SK-N-SH treated with all-trans-retinoic acid at 6 μM for 48 hours (cell line): ENCODE data around the gene SRXN1.

Experiments used
- ARNTL ChIP-seq: fragments of 450-650 bp; formaldehyde crosslinking; IDR thresholded peaks from 2 replicates; pipeline ENCODE4 v1.5.0; 2020; ENCODE audit warnings: low read depth, mild to moderate bottlenecking, moderate library complexity, borderline replicate concordance
- CSDC2 ChIP-seq: fragments of 250-450 bp; sonication (Bioruptor Pico); IDR thresholded peaks from 2 replicates; pipeline ENCODE4 v1.5.0; 2020; ENCODE audit warnings: mild to moderate bottlenecking, moderate library complexity
- ESRRG ChIP-seq: fragments of 250-450 bp; sonication (Bioruptor Pico); IDR thresholded peaks from 2 replicates; pipeline ENCODE4 v1.6.1; 2021; ENCODE audit warnings: mild to moderate bottlenecking
- ISL1 ChIP-seq: fragments of 250-450 bp; sonication (Bioruptor Pico); IDR thresholded peaks from 2 replicates; pipeline ENCODE4 v2.1.2; 2022; ENCODE audit warnings: mild to moderate bottlenecking, moderate library complexity
- PATZ1 ChIP-seq: fragments of 250-450 bp; sonication (Bioruptor Pico); IDR thresholded peaks from 2 replicates; pipeline ENCODE4 v1.8.0; 2020; ENCODE audit warnings: mild to moderate bottlenecking, moderate library complexity, borderline replicate concordance
- RARB ChIP-seq: fragments of 250-450 bp; sonication (Bioruptor Pico); IDR thresholded peaks from 2 replicates; pipeline ENCODE4 v1.8.0; 2021; ENCODE audit warnings: mild to moderate bottlenecking, moderate library complexity
- SNAI2 ChIP-seq: fragments of 250-450 bp; sonication (Bioruptor Pico); IDR thresholded peaks from 2 replicates; pipeline ENCODE4 v1.5.0; 2020; ENCODE audit warnings: mild to moderate bottlenecking, moderate library complexity
- ZFP3 ChIP-seq: fragments of 250-450 bp; sonication (Bioruptor Pico); IDR thresholded peaks from 2 replicates; pipeline ENCODE4 v1.5.0; 2020; ENCODE audit warnings: mild to moderate bottlenecking, moderate library complexity
- ZFP30 ChIP-seq: fragments of 450-650 bp; formaldehyde crosslinking; IDR thresholded peaks from 2 replicates; pipeline ENCODE4 v1.5.0; 2022; ENCODE audit warnings: mild to moderate bottlenecking, moderate library complexity
- ZNF70 ChIP-seq: fragments of 450-650 bp; formaldehyde crosslinking; IDR thresholded peaks from 2 replicates; pipeline ENCODE4 v1.5.0; 2020; ENCODE audit warnings: mild to moderate bottlenecking, moderate library complexity
- TF ChIP-seq, protein P1 (sequence below): fragments of 250-450 bp; sonication (Bioruptor Pico); IDR thresholded peaks from 2 replicates; pipeline ENCODE4 v1.8.0; 2021; ENCODE audit warnings: low read depth, mild to moderate bottlenecking, moderate library complexity, borderline replicate concordance

DNA sequence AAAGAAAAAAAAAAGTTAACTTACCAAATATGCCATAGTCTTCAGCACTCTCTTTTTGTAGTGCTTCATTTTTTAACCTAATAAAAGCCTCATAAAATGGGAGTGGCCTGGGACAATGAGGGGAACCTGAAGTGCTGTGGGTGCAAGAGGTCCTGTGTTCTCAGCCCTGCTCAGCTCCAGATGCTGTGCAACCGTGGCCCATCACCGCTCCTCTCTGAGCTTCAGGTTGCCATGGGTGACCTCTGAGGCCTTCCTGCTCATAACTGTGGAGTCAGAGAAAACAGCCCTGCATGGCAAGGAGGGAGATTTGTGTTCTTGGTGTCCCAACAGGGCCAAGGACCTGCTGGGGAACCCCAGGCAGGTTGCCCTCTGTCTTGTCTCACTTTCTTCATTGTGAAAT lies 52.9 kb downstream of the SRXN1 start:
- TF ChIP-seq, protein P1, sequence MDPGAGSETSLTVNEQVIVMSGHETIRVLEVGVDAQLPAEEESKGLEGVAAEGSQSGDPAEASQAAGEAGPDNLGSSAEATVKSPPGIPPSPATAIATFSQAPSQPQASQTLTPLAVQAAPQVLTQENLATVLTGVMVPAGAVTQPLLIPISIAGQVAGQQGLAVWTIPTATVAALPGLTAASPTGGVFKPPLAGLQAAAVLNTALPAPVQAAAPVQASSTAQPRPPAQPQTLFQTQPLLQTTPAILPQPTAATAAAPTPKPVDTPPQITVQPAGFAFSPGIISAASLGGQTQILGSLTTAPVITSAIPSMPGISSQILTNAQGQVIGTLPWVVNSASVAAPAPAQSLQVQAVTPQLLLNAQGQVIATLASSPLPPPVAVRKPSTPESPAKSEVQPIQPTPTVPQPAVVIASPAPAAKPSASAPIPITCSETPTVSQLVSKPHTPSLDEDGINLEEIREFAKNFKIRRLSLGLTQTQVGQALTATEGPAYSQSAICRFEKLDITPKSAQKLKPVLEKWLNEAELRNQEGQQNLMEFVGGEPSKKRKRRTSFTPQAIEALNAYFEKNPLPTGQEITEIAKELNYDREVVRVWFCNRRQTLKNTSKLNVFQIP (CRISPR knock-in tag), result no peak
- TF ChIP-seq ESRRG (CRISPR knock-in tag) (no peak), CSDC2 (CRISPR knock-in tag) (no peak), RARB (CRISPR knock-in tag) (no peak), ZFP30 (CRISPR knock-in tag) (no peak), ZFP3 (CRISPR knock-in tag) (no peak), PATZ1 (CRISPR knock-in tag) (no peak), ARNTL (no peak), SNAI2 (CRISPR knock-in tag) (no peak), ZNF70 (no peak), ISL1 (CRISPR knock-in tag) (no peak)
